T-helper 2 cell treated with Interferon-gamma antibody and Interleukin-4, amounts not matched to agents 5 μg/mL and 100 μg/mL, for 36 hours (primary cell): ENCODE data around the gene ZDHHC8.

ENCODE experiments used
- DNase-seq: peaks from one replicate; pipeline ENCODE4 v3.0.0; 2021; ENCODE audit warnings: low spot score
- H3K27ac Mint-ChIP-seq: one replicate; pipeline ENCODE4 v1.8.0; 2021; ENCODE audit warnings: mild to moderate bottlenecking, mixed read lengths
- H3K27me3 Mint-ChIP-seq: one replicate; pipeline ENCODE4 v1.8.0; 2021; ENCODE audit warnings: low read depth, mixed read lengths
- H3K36me3 Mint-ChIP-seq: one replicate; pipeline ENCODE4 v1.8.0; 2021; ENCODE audit warnings: low read depth, mixed read lengths
- H3K4me1 Mint-ChIP-seq: one replicate; pipeline ENCODE4 v1.8.0; 2021; ENCODE audit warnings: low read depth, mixed read lengths
- H3K4me3 Mint-ChIP-seq: one replicate; pipeline ENCODE4 v1.8.0; 2022; ENCODE audit warnings: mild to moderate bottlenecking, moderate library complexity, mixed read lengths
- H3K9me3 Mint-ChIP-seq: one replicate; pipeline ENCODE4 v1.8.0; 2021; ENCODE audit warnings: mixed read lengths

Gene ZDHHC8

GRCh38 chr22:20145206-20145831, 13.7 kb downstream of the ZDHHC8 start:
- Mint-ChIP-seq H3K27me3 (no peaks in the 10 kb centered on the region), H3K27ac (no peak overlapping the region), H3K36me3 (no peaks in the 10 kb centered on the region), H3K9me3 (no peaks in the 10 kb centered on the region), H3K4me1 (no peaks in the 10 kb centered on the region), H3K4me3 (no peak overlapping the region)
- no peak for DNase-seq

GRCh38 chr22:20145832-20146223, 14.2 kb downstream of the ZDHHC8 start:
- Mint-ChIP-seq H3K4me1 (no peaks in the 10 kb centered on the region), H3K4me3 (no peak overlapping the region), H3K36me3 (no peaks in the 10 kb centered on the region), H3K27me3 (no peaks in the 10 kb centered on the region), H3K27ac (no peak overlapping the region), H3K9me3 (no peaks in the 10 kb centered on the region)
- no peak for DNase-seq

- H3K27ac Mint-ChIP-seq: no peak overlapping the region
These were observed 15.2 kb downstream of the ZDHHC8 start for GRCh38 chr22:20146777-20147176.

GRCh38 chr22:20147237-20147988, 15.8 kb downstream of the ZDHHC8 start:
- Mint-ChIP-seq H3K9me3 (no peaks in the 10 kb centered on the region), H3K27me3 (no peaks in the 10 kb centered on the region), H3K36me3 (no peaks in the 10 kb centered on the region), H3K4me1 (no peaks in the 10 kb centered on the region), H3K27ac (no peak overlapping the region), H3K4me3 (no peak overlapping the region)
- no peak for DNase-seq

More at GRCh38 chr22:20146777-20147176, 15.2 kb downstream of the ZDHHC8 start:
- Mint-ChIP-seq H3K27me3 (no peaks in the 10 kb centered on the region), H3K4me3 (no peak overlapping the region), H3K4me1 (no peaks in the 10 kb centered on the region), H3K9me3 (no peaks in the 10 kb centered on the region), H3K36me3 (no peaks in the 10 kb centered on the region)
- no peak for DNase-seq

GRCh38 chr22:20148414-20148813, 16.8 kb downstream of the ZDHHC8 start:
- Mint-ChIP-seq H3K27ac (no peak overlapping the region), H3K9me3 (no peaks in the 10 kb centered on the region), H3K4me1 (no peaks in the 10 kb centered on the region), H3K27me3 (no peaks in the 10 kb centered on the region), H3K36me3 (no peaks in the 10 kb centered on the region), H3K4me3 (no peak overlapping the region)
- DNase-seq: no peak

- Mint-ChIP-seq H3K36me3 (no peaks in the 10 kb centered on the region), H3K27ac (no peak overlapping the region), H3K4me1 (no peaks in the 10 kb centered on the region), H3K27me3 (no peaks in the 10 kb centered on the region), H3K9me3 (no peaks in the 10 kb centered on the region), H3K4me3 (no peak overlapping the region)
- no peak for DNase-seq
These were observed 17.9 kb downstream of the ZDHHC8 start for GRCh38 chr22:20149257-20150250.

- Mint-ChIP-seq H3K36me3 (no peaks in the 10 kb centered on the region), H3K27ac (no peak within 1 kb of the TSS), H3K9me3 (no peaks in the 10 kb centered on the region), H3K27me3 (no peaks in the 10 kb centered on the region), H3K4me3 (no peak within 1 kb of the TSS), H3K4me1 (no peaks in the 10 kb centered on the region)
- no peak for DNase-seq
These were observed 19.0 kb downstream of the ZDHHC8 start, which contains the start of gene CCDC188 for GRCh38 chr22:20150381-20151275. TSS of gene CCDC188 (minus strand) at chr22:20151055. CDS start at chr22:20150986, 69 bp downstream.

GRCh38 chr22:20151276-20151588, 19.6 kb downstream of the ZDHHC8 start:
- Mint-ChIP-seq H3K4me3 (no peak overlapping the region), H3K9me3 (no peaks in the 10 kb centered on the region), H3K4me1 (no peaks in the 10 kb centered on the region), H3K27ac (no peak overlapping the region), H3K27me3 (no peaks in the 10 kb centered on the region), H3K36me3 (no peaks in the 10 kb centered on the region)
- DNase-seq: no peak

- H3K36me3 Mint-ChIP-seq: no peaks in the 10 kb centered on the region
- no peaks in the 10 kb centered on the region for H3K27me3 Mint-ChIP-seq
- no peaks in the 10 kb centered on the region for H3K4me1 Mint-ChIP-seq
- no peak overlapping the region for H3K4me3 Mint-ChIP-seq
- H3K9me3 Mint-ChIP-seq: no peaks in the 10 kb centered on the region
- no peak overlapping the region for H3K27ac Mint-ChIP-seq
- no peak for DNase-seq
These were observed 20.9 kb downstream of the ZDHHC8 start for GRCh38 chr22:20152464-20152890.

GRCh38 chr22:20153945-20154344, 22.3 kb downstream of the ZDHHC8 start:
- no peak for DNase-seq
- Mint-ChIP-seq H3K9me3 (no peaks in the 10 kb centered on the region), H3K4me3 (no peak overlapping the region), H3K36me3 (no peaks in the 10 kb centered on the region), H3K27me3 (peaks cover 2% of the 10 kb centered on the region), H3K27ac (no peak overlapping the region), H3K4me1 (no peaks in the 10 kb centered on the region)

- no peak overlapping the region for H3K27ac Mint-ChIP-seq
- no peaks in the 10 kb centered on the region for H3K9me3 Mint-ChIP-seq
- no peaks in the 10 kb centered on the region for H3K4me1 Mint-ChIP-seq
- DNase-seq: no peak
- H3K27me3 Mint-ChIP-seq: peaks cover 4% of the 10 kb centered on the region
- H3K4me3 Mint-ChIP-seq: no peak overlapping the region
- H3K36me3 Mint-ChIP-seq: no peaks in the 10 kb centered on the region
These were observed 23.1 kb downstream of the ZDHHC8 start for GRCh38 chr22:20154602-20155187.

- Mint-ChIP-seq H3K4me1 (no peaks in the 10 kb centered on the region), H3K27me3 (peaks cover 4% of the 10 kb centered on the region), H3K9me3 (no peaks in the 10 kb centered on the region), H3K36me3 (no peaks in the 10 kb centered on the region), H3K4me3 (no peak overlapping the region), H3K27ac (no peak overlapping the region)
- DNase-seq: peak; percentile 17
These were observed 23.9 kb downstream of the ZDHHC8 start for GRCh38 chr22:20155330-20156041.
